Activated naive CD8-positive, alpha-beta T cell (primary cell): ENCODE data around the gene PLVAP.

ENCODE experiments used
- H3K27ac Mint-ChIP-seq: one replicate; pipeline ENCODE4 v1.8.0; 2021; ENCODE audit warnings: mixed read lengths
- H3K27me3 Mint-ChIP-seq: one replicate; pipeline ENCODE4 v1.8.0; 2021; ENCODE audit warnings: mixed read lengths
- H3K36me3 Mint-ChIP-seq: one replicate; pipeline ENCODE4 v1.8.0; 2021; ENCODE audit warnings: mixed read lengths
- H3K4me1 Mint-ChIP-seq: one replicate; pipeline ENCODE4 v1.8.0; 2021; ENCODE audit warnings: low read depth, mixed read lengths
- H3K4me3 Mint-ChIP-seq: one replicate; pipeline ENCODE4 v1.8.0; 2021; ENCODE audit warnings: mild to moderate bottlenecking, mixed read lengths
- H3K9me3 Mint-ChIP-seq: one replicate; pipeline ENCODE4 v1.8.0; 2021; ENCODE audit warnings: low read depth, mixed read lengths

The PLVAP gene

GRCh38 chr19:17327068-17327653 is 50.0 kb downstream of the PLVAP start:
- H3K4me3 Mint-ChIP-seq = peak overlapping the region; percentile 42
- no peak overlapping the region for H3K27ac Mint-ChIP-seq
- no peaks in the 10 kb centered on the region for H3K9me3 Mint-ChIP-seq

GRCh38 chr19:17326595-17326966 is 50.6 kb downstream of the PLVAP start:
- no peak overlapping the region for H3K27ac Mint-ChIP-seq
- H3K9me3 Mint-ChIP-seq = no peaks in the 10 kb centered on the region
- peak overlapping the region; percentile 42 for H3K4me3 Mint-ChIP-seq
- H3K4me1 Mint-ChIP-seq = peaks cover 11% of the 10 kb centered on the region
- H3K27me3 Mint-ChIP-seq = no peaks in the 10 kb centered on the region
- no peaks in the 10 kb centered on the region for H3K36me3 Mint-ChIP-seq

More at GRCh38 chr19:17327068-17327653, 50.0 kb downstream of the PLVAP start:
- H3K27me3 Mint-ChIP-seq = no peaks in the 10 kb centered on the region
- H3K36me3 Mint-ChIP-seq = no peaks in the 10 kb centered on the region
- H3K4me1 Mint-ChIP-seq = peaks cover 11% of the 10 kb centered on the region

GRCh38 chr19:17325881-17326594 is 51.1 kb downstream of the PLVAP start:
- Mint-ChIP-seq H3K36me3 (no peaks in the 10 kb centered on the region), H3K27ac (no peak overlapping the region), H3K27me3 (no peaks in the 10 kb centered on the region), H3K4me3 (no peak overlapping the region), H3K4me1 (peaks cover 11% of the 10 kb centered on the region), H3K9me3 (no peaks in the 10 kb centered on the region)

GRCh38 chr19:17325133-17325532 is 52.0 kb downstream of the PLVAP start:
- H3K4me1 Mint-ChIP-seq = peaks cover 6% of the 10 kb centered on the region
- no peak overlapping the region for H3K27ac Mint-ChIP-seq
- H3K27me3 Mint-ChIP-seq = no peaks in the 10 kb centered on the region
- H3K4me3 Mint-ChIP-seq = no peak overlapping the region
- H3K9me3 Mint-ChIP-seq = no peaks in the 10 kb centered on the region
- no peaks in the 10 kb centered on the region for H3K36me3 Mint-ChIP-seq

- H3K4me3 Mint-ChIP-seq = no peak overlapping the region
Measured at GRCh38 chr19:17324357-17325114, 52.6 kb downstream of the PLVAP start.

GRCh38 chr19:17323964-17324332 is 53.2 kb downstream of the PLVAP start:
- no peak overlapping the region for H3K4me3 Mint-ChIP-seq
- no peaks in the 10 kb centered on the region for H3K9me3 Mint-ChIP-seq
- no peak overlapping the region for H3K27ac Mint-ChIP-seq
- no peaks in the 10 kb centered on the region for H3K27me3 Mint-ChIP-seq
- no peaks in the 10 kb centered on the region for H3K36me3 Mint-ChIP-seq
- peaks cover 3% of the 10 kb centered on the region for H3K4me1 Mint-ChIP-seq

More at GRCh38 chr19:17324357-17325114, 52.6 kb downstream of the PLVAP start:
- Mint-ChIP-seq H3K36me3 (no peaks in the 10 kb centered on the region), H3K27ac (no peak overlapping the region), H3K9me3 (no peaks in the 10 kb centered on the region), H3K27me3 (no peaks in the 10 kb centered on the region), H3K4me1 (peaks cover 3% of the 10 kb centered on the region)

GRCh38 chr19:17323300-17323963 is 53.7 kb downstream of the PLVAP start:
- H3K9me3 Mint-ChIP-seq = no peaks in the 10 kb centered on the region
- no peak overlapping the region for H3K27ac Mint-ChIP-seq
- no peaks in the 10 kb centered on the region for H3K36me3 Mint-ChIP-seq
- peaks cover 3% of the 10 kb centered on the region for H3K4me1 Mint-ChIP-seq
- no peak overlapping the region for H3K4me3 Mint-ChIP-seq
- H3K27me3 Mint-ChIP-seq = no peaks in the 10 kb centered on the region

GRCh38 chr19:17322854-17323253 is 54.3 kb downstream of the PLVAP start:
- Mint-ChIP-seq H3K36me3 (no peaks in the 10 kb centered on the region), H3K4me1 (peaks cover 3% of the 10 kb centered on the region), H3K27me3 (no peaks in the 10 kb centered on the region), H3K9me3 (no peaks in the 10 kb centered on the region), H3K27ac (no peak overlapping the region), H3K4me3 (no peak overlapping the region)

GRCh38 chr19:17321655-17322489 is 55.3 kb downstream of the PLVAP start:
- no peaks in the 10 kb centered on the region for H3K9me3 Mint-ChIP-seq
- no peaks in the 10 kb centered on the region for H3K36me3 Mint-ChIP-seq
- H3K27ac Mint-ChIP-seq = no peak overlapping the region
- no peak overlapping the region for H3K4me3 Mint-ChIP-seq
- peaks cover 1% of the 10 kb centered on the region for H3K4me1 Mint-ChIP-seq
- H3K27me3 Mint-ChIP-seq = no peaks in the 10 kb centered on the region

GRCh38 chr19:17320435-17320834 is 56.7 kb downstream of the PLVAP start:
- Mint-ChIP-seq H3K27ac (no peak overlapping the region), H3K36me3 (no peaks in the 10 kb centered on the region), H3K4me1 (peaks cover 1% of the 10 kb centered on the region), H3K4me3 (no peak overlapping the region), H3K27me3 (no peaks in the 10 kb centered on the region), H3K9me3 (no peaks in the 10 kb centered on the region)

GRCh38 chr19:17319473-17320238 is 57.5 kb downstream of the PLVAP start:
- Mint-ChIP-seq H3K36me3 (no peaks in the 10 kb centered on the region), H3K27ac (no peak overlapping the region), H3K9me3 (no peaks in the 10 kb centered on the region), H3K4me1 (peaks cover 1% of the 10 kb centered on the region), H3K27me3 (no peaks in the 10 kb centered on the region), H3K4me3 (no peak overlapping the region)

GRCh38 chr19:17318966-17319365 is 58.2 kb downstream of the PLVAP start:
- Mint-ChIP-seq H3K4me1 (peaks cover 1% of the 10 kb centered on the region), H3K4me3 (no peak overlapping the region), H3K27me3 (no peaks in the 10 kb centered on the region), H3K27ac (no peak overlapping the region), H3K36me3 (no peaks in the 10 kb centered on the region), H3K9me3 (no peaks in the 10 kb centered on the region)

GRCh38 chr19:17314007-17314593 is 63.0 kb downstream of the PLVAP start:
- Mint-ChIP-seq H3K4me3 (no peak overlapping the region), H3K4me1 (peaks cover 17% of the 10 kb centered on the region), H3K36me3 (no peaks in the 10 kb centered on the region), H3K9me3 (no peaks in the 10 kb centered on the region), H3K27ac (no peak overlapping the region), H3K27me3 (no peaks in the 10 kb centered on the region)
